SK-N-SH (cell line): ENCODE data around the gene PRPF6.

Experiments
- FOXJ3 ChIP-seq: sonication (generic); formaldehyde crosslinking; IDR thresholded peaks from 2 replicates; pipeline ENCODE4 v1.5.1; 2020; ENCODE audit warnings: mild to moderate bottlenecking, missing genetic modification reagents
- MEF2A ChIP-seq: IDR thresholded peaks from 2 replicates; pipeline ENCODE4 v1.4.0; 2012; ENCODE audit warnings: low read depth, borderline replicate concordance
- RFX5 ChIP-seq: IDR thresholded peaks from 2 replicates; pipeline ENCODE4 v1.6.1; 2012; ENCODE audit warnings: mild to moderate bottlenecking, improper control_type of control experiment, low read length
- YY1 ChIP-seq: IDR thresholded peaks from 2 replicates; pipeline ENCODE4 v1.4.0; 2012; ENCODE audit warnings: low read depth, mild to moderate bottlenecking
- TF ChIP-seq, protein P1 (sequence below): fragments of 200-600 bp; sonication (generic); IDR thresholded peaks from 2 replicates; pipeline ENCODE4 v1.6.1; 2017; ENCODE audit warnings: antibody characterized with exemption, mild to moderate bottlenecking, moderate library complexity
- TF ChIP-seq, protein P2 (sequence below): IDR thresholded peaks from 2 replicates; pipeline ENCODE4 v1.4.0; 2012; ENCODE audit warnings: low read depth, borderline replicate concordance
- TF ChIP-seq, protein P3 (sequence below): IDR thresholded peaks from 2 replicates; pipeline ENCODE4 v1.4.0; 2012; ENCODE audit warnings: low read depth, borderline replicate concordance

DNA sequence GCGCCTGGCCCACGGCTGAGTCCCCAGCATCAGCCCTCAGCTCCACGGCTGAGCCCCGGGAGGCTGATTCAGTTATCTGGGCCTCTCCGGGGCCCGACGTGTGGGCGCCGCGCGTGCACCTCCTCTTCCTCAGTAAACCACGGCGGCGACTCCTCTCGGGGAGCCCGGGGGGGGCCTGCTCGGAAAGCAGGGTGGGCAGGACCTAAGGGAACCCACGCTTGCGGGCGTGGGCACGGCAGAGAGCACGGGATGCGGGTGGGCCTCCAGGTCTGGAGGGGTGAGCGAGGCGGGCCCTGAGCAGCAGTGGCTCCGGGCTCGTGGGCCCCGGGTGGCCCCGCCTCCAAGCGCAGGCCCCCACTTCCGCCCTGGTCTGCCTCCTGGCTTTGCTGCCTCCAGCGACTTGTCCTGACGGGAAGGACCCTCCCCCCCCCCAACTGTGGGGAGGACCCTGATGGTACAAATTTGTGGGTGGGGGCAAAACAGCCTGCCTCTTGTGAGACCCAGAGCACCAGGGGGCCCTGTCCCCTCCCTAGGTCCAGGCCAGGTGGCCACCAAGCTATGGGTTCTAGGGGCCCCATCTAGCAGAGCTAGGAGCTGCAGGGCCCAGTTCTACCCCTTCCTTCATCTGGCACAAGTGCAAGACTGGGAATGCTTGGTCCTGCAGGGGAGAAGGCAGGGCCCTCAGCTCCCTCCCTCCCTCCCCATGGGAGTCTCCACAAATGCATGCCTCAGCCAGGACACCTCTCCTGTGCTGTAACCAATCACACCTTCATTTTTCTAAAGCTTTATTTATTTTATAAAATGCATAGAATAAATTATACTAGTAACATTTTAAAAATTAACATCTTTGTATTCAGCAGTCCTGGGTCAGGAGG is 41.6 kb upstream of the PRPF6 start:
- TF ChIP-seq, protein P1, sequence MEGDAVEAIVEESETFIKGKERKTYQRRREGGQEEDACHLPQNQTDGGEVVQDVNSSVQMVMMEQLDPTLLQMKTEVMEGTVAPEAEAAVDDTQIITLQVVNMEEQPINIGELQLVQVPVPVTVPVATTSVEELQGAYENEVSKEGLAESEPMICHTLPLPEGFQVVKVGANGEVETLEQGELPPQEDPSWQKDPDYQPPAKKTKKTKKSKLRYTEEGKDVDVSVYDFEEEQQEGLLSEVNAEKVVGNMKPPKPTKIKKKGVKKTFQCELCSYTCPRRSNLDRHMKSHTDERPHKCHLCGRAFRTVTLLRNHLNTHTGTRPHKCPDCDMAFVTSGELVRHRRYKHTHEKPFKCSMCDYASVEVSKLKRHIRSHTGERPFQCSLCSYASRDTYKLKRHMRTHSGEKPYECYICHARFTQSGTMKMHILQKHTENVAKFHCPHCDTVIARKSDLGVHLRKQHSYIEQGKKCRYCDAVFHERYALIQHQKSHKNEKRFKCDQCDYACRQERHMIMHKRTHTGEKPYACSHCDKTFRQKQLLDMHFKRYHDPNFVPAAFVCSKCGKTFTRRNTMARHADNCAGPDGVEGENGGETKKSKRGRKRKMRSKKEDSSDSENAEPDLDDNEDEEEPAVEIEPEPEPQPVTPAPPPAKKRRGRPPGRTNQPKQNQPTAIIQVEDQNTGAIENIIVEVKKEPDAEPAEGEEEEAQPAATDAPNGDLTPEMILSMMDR: no peak
- TF ChIP-seq YY1 (no peak), FOXJ3 (CRISPR knock-in tag) (no peak), RFX5 (no peak), MEF2A (no peak)
- TF ChIP-seq, protein P2, sequence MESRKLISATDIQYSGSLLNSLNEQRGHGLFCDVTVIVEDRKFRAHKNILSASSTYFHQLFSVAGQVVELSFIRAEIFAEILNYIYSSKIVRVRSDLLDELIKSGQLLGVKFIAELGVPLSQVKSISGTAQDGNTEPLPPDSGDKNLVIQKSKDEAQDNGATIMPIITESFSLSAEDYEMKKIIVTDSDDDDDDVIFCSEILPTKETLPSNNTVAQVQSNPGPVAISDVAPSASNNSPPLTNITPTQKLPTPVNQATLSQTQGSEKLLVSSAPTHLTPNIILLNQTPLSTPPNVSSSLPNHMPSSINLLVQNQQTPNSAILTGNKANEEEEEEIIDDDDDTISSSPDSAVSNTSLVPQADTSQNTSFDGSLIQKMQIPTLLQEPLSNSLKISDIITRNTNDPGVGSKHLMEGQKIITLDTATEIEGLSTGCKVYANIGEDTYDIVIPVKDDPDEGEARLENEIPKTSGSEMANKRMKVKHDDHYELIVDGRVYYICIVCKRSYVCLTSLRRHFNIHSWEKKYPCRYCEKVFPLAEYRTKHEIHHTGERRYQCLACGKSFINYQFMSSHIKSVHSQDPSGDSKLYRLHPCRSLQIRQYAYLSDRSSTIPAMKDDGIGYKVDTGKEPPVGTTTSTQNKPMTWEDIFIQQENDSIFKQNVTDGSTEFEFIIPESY: no peak
- TF ChIP-seq, protein P3, sequence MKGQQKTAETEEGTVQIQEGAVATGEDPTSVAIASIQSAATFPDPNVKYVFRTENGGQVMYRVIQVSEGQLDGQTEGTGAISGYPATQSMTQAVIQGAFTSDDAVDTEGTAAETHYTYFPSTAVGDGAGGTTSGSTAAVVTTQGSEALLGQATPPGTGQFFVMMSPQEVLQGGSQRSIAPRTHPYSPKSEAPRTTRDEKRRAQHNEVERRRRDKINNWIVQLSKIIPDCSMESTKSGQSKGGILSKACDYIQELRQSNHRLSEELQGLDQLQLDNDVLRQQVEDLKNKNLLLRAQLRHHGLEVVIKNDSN: no peak
